HepG2 (cell line): ENCODE measurements around the gene PIK3R5. TPM values are rescaled to one million over a fixed set of nuclear protein-coding genes. Genes with fewer than 3 reads are reported as not detected.
A peak's percentile ranks its signal among the peaks of the same experiment; 100 is the strongest.

ENCODE experiments used
- ATAC-seq: fragments of 200-7000 bp; cut with Tn5 transposase; 3 replicates; pipeline ENCODE4 v1.9.1; 2020; ENCODE audit warnings: mild to moderate bottlenecking, moderate library complexity
- BruUV-seq: library from RNA; stranded (reverse); fragments of 400-500 nt; replicated peaks from 2 replicates; lab custom pipeline; 2021; lab: Mats Ljungman, UMichigan
- CTCF ChIA-PET: fragments of 300-600 bp; formaldehyde crosslinking; extraction: SDS; loops from one replicate; lab custom pipeline; 2021; ENCODE audit warnings: low total read pairs, inconsistent platforms, low intra/inter-chr PET ratio; lab: Yijun Ruan, JAX
- POLR2A ChIA-PET: fragments of 350-600 bp; sonication (Branson Sonifier 250); formaldehyde crosslinking; loops from one replicate; lab custom pipeline; 2020; ENCODE audit warnings: antibody characterized with exemption, inconsistent platforms; lab: Yijun Ruan, JAX
- DNase-seq: peaks from one replicate; pipeline ENCODE4 v3.0.0-alpha.2; 2015; ENCODE audit warnings: low spot score
- FAIRE-seq: peaks from 3 replicates; lab custom pipeline; 2011; peaks lifted over from hg19 to GRCh38; lab: Jason Lieb, UNC
- H2AFZ ChIP-seq: one replicate; pipeline ENCODE4 v1.6.1; 2011; ENCODE audit warnings: low read length, inconsistent platforms
- H3K27ac ChIP-seq: fragments of 300-600 bp; 3 replicates; pipeline ENCODE4 v1.8.0; 2011; ENCODE audit warnings: mixed run types, mild to moderate bottlenecking, mixed read lengths, low read length, inconsistent platforms; ENCODE audit not compliant: insufficient read depth; ENCODE audit errors: extremely low read length
- H3K27me3 ChIP-seq, 2 experiments: fragments of 200-600 bp in 1 of 2; 2 replicates in 1 of 2; 3 replicates in 1 of 2; pipeline versions ENCODE4 v1.6.0 to v1.8.0; 2011; ENCODE audit warnings: low read length in 2 of 2, mild to moderate bottlenecking in 2 of 2, moderate library complexity in 2 of 2, inconsistent platforms in 1 of 2; ENCODE audit not compliant: insufficient read depth in 2 of 2, control insufficient read depth in 1 of 2
- H3K36me3 ChIP-seq, 2 experiments: fragments of 200-600 bp in 1 of 2; replicated peaks in 1 of 2; 2 replicates in 1 of 2; 3 replicates in 1 of 2; pipeline versions ENCODE4 v1.5.1 to v1.8.0; 2011; ENCODE audit warnings: low read length in 2 of 2, inconsistent platforms in 1 of 2; ENCODE audit not compliant: insufficient read depth in 2 of 2, control insufficient read depth in 1 of 2
- H3K4me1 ChIP-seq: 2 replicates; pipeline ENCODE4 v1.5.1; 2012; ENCODE audit warnings: low read length, inconsistent platforms; ENCODE audit not compliant: insufficient read depth
- H3K4me2 ChIP-seq: 2 replicates; pipeline ENCODE4 v1.6.0; 2011; ENCODE audit warnings: low read depth, low read length, inconsistent platforms
- H3K4me3 ChIP-seq, 3 experiments: fragments of 200-600 bp in 1 of 3; sonication (generic), shearing (Covaris generic) in 1 of 3; replicated peaks in 1 of 3; 2 replicates each; pipeline ENCODE4 v1.5.1; 2011 to 2016; ENCODE audit warnings: low read length in 3 of 3, inconsistent platforms in 2 of 3, low read depth in 2 of 3, mild to moderate bottlenecking in 2 of 3, control low read depth in 1 of 3, mixed read lengths in 1 of 3; ENCODE audit not compliant: insufficient read depth in 1 of 3
- H3K79me2 ChIP-seq: one replicate; pipeline ENCODE4 v1.6.1; 2011; ENCODE audit warnings: low read length, inconsistent platforms; ENCODE audit not compliant: insufficient read depth
- H3K9ac ChIP-seq: 2 replicates; pipeline ENCODE4 v1.6.0; 2011; ENCODE audit warnings: mild to moderate bottlenecking, low read depth, low read length, inconsistent platforms; ENCODE audit not compliant: insufficient read depth
- H3K9me3 ChIP-seq: 2 replicates; pipeline ENCODE4 v1.5.1; 2012; ENCODE audit warnings: mild to moderate bottlenecking, low read length
- H4K20me1 ChIP-seq: 2 replicates; pipeline ENCODE4 v1.6.0; 2011; ENCODE audit warnings: inconsistent platforms, mild to moderate bottlenecking, low read length, moderate library complexity; ENCODE audit not compliant: insufficient read depth
- CTCF ChIP-seq: sonication (generic); formaldehyde crosslinking; IDR thresholded peaks from 2 replicates; pipeline ENCODE4 v1.5.0; 2020; ENCODE audit warnings: mild to moderate bottlenecking, missing genetic modification reagents, moderate library complexity
- STAG1 ChIP-seq: sonication (generic); formaldehyde crosslinking; IDR thresholded peaks from 2 replicates; pipeline ENCODE4 v1.4.0; 2020; ENCODE audit warnings: missing genetic modification reagents
- ZNF317 ChIP-seq: sonication (generic); formaldehyde crosslinking; IDR thresholded peaks from 2 replicates; pipeline ENCODE4 v1.5.0; 2020; ENCODE audit warnings: mild to moderate bottlenecking, missing genetic modification reagents
- WGBS: methylation state at CpG from one replicate; pipeline ENCODE4 v1.1.6; 2017; ENCODE audit warnings: low lambda C conversion rate; 5-methylcytosine and 5-hydroxymethylcytosine counted together
- in situ Hi-C: cut with HindIII; loops from 2 replicates; pipeline ENCODE4 v1.10.0; 2017; ENCODE audit warnings: low pct_unique_long_range_greater_than_20kb; ENCODE audit not compliant: extremely low pct_ligation_motif_present
- intact Hi-C: fragments of 100-400 bp; cut with micrococcal nuclease; formaldehyde crosslinking; loops from one replicate; pipeline ENCODE4 v1.10.0; 2022; ENCODE audit not compliant: unreplicated experiment
- polyA plus RNA-seq, 8 experiments: library from polyadenylated mRNA; depleted of rRNA in 3 of 8; stranded (reverse) in 7 of 8; unstranded in 1 of 8; fragments of >200 nt; fragmentation: Illumina TruSeq in 4 of 8; extraction: Trizol in 4 of 8; gene quantifications; 2 replicates each; pipeline versions ENCODE4 v1.2.1 to v1.2.3, GENCODE V29; 2011 to 2016; ENCODE audit warnings: low read depth in 4 of 8, missing spikeins in 1 of 8, mixed read lengths in 1 of 8; ENCODE audit not compliant: insufficient read depth in 1 of 8
- total RNA-seq, 5 experiments: library from RNA; depleted of rRNA; stranded (reverse); fragments of >200 nt; fragmentation: Illumina TruSeq; extraction: Trizol; gene quantifications; 2 replicates each; pipeline ENCODE4 v1.2.3, GENCODE V29; 2016; ENCODE audit warnings: low read depth in 1 of 5
- TF ChIP-seq, protein P1 (sequence below): sonication (generic); formaldehyde crosslinking; IDR thresholded peaks from 2 replicates; pipeline ENCODE4 v1.9.0; 2022; ENCODE audit warnings: missing genetic modification reagents, mild to moderate bottlenecking, borderline replicate concordance

The PIK3R5 gene
- total and polyA plus RNA-seq, 2 of the 13 experiments (the other 11 are each of a cell fraction or from before 2014, with no cell fraction given), result not detected

- Histone ChIP-seq H3K36me3 (no peaks in the 10 kb centered on the region), H3K79me2 (no peaks in the 10 kb centered on the region), H3K4me2 (no peak overlapping the region), H3K4me1 (no peaks in the 10 kb centered on the region), H3K27me3 (peaks cover 7 to 24% of the 10 kb centered on the region in 2 experiments; a peak in 3 of 5 replicates), H3K4me3 (no peak overlapping the region), H3K27ac (no peak overlapping the region), H2AFZ (no peak overlapping the region), H4K20me1 (no peaks in the 10 kb centered on the region), H3K9me3 (no peaks in the 10 kb centered on the region), H3K9ac (no peak overlapping the region)
- in situ Hi-C loops, result no loop called here
- FAIRE-seq, result no peak
- 46% methylated on average over 25 of the region's 39 CpGs for WGBS
- intact Hi-C loops, result no loop called here
- ChIA-PET POLR2A (no interaction called here), CTCF (no interaction called here)
- peak; percentile 39 for DNase-seq
- BruUV-seq, result no TSS peak
- TF ChIP-seq CTCF (CRISPR knock-in tag) (peak; percentile 78), STAG1 (CRISPR knock-in tag) (peak; percentile 47), ZNF317 (no peak)
- TF ChIP-seq, protein P1, sequence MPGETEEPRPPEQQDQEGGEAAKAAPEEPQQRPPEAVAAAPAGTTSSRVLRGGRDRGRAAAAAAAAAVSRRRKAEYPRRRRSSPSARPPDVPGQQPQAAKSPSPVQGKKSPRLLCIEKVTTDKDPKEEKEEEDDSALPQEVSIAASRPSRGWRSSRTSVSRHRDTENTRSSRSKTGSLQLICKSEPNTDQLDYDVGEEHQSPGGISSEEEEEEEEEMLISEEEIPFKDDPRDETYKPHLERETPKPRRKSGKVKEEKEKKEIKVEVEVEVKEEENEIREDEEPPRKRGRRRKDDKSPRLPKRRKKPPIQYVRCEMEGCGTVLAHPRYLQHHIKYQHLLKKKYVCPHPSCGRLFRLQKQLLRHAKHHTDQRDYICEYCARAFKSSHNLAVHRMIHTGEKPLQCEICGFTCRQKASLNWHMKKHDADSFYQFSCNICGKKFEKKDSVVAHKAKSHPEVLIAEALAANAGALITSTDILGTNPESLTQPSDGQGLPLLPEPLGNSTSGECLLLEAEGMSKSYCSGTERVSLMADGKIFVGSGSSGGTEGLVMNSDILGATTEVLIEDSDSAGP, result peak; percentile 21; the same call in 1 of the 2 replicates
- ATAC-seq, result peak; percentile 83
Observed at GRCh38 chr17:8887834-8888703, 77.4 kb downstream of the PIK3R5 start.
